SK-N-SH (cell line): ENCODE measurements around the gene KCTD12. TPM values are rescaled to one million over a fixed set of nuclear protein-coding genes. Genes with fewer than 3 reads are reported as not detected.

Experiments used
- CTCF ChIA-PET: fragments of 300-600, 350-600 bp; formaldehyde crosslinking; extraction: SDS; loops from one replicate; lab custom pipeline; 2021; lab: Yijun Ruan, JAX
- POLR2A ChIA-PET: fragments of 350-600 bp; sonication (Branson Sonifier 250); formaldehyde crosslinking; extraction: SDS; loops from one replicate; lab custom pipeline; 2020; ENCODE audit warnings: antibody characterized with exemption, inconsistent platforms; lab: Yijun Ruan, JAX
- DNase-seq: peaks from one replicate; pipeline ENCODE4 v3.0.0; 2012
- H2AFZ ChIP-seq: fragments of 200-600 bp; sonication (generic); 2 replicates; pipeline ENCODE4 v1.8.1; 2016; ENCODE audit warnings: antibody characterized with exemption, mild to moderate bottlenecking, low read depth
- H3F3A ChIP-seq: fragments of 200-600 bp; sonication (generic); replicated peaks from 2 replicates; pipeline ENCODE3; 2016; ENCODE audit warnings: antibody characterized with exemption, mild to moderate bottlenecking; ENCODE audit not compliant: insufficient read depth
- H3K27ac ChIP-seq, 2 experiments: fragments of 200-500 bp in 1 of 2; fragments of 200-600 bp in 1 of 2; sonication (Bioruptor generic) in 1 of 2; sonication (generic), shearing (Covaris generic) in 1 of 2; 2 replicates each; pipeline versions ENCODE4 v1.5.1 to v1.6.1; 2014 to 2016; ENCODE audit warnings: low read depth in 2 of 2, inconsistent platforms in 1 of 2, low read length in 1 of 2, mild to moderate bottlenecking in 1 of 2, mixed read lengths in 1 of 2
- H3K27me3 ChIP-seq: fragments of 200-600 bp; sonication (generic), shearing (Covaris generic); 2 replicates; pipeline ENCODE4 v1.6.1; 2016; ENCODE audit warnings: mixed run types; ENCODE audit not compliant: insufficient read depth
- H3K36me3 ChIP-seq, 2 experiments: fragments of 200-500 bp in 1 of 2; fragments of 200-600 bp in 1 of 2; sonication (Bioruptor generic) in 1 of 2; sonication (generic) in 1 of 2; replicated peaks in 1 of 2; 2 replicates each; pipeline versions ENCODE3 to v1.5.1; 2014 to 2016; ENCODE audit warnings: low read length in 1 of 2, mild to moderate bottlenecking in 1 of 2; ENCODE audit not compliant: insufficient read depth in 2 of 2, control insufficient read depth in 1 of 2
- H3K4me1 ChIP-seq, 2 experiments: fragments of 200-500 bp in 1 of 2; fragments of 200-600 bp in 1 of 2; sonication (Bioruptor generic) in 1 of 2; sonication (generic), shearing (Covaris generic) in 1 of 2; 2 replicates each; pipeline versions ENCODE4 v1.5.1 to v1.6.1; 2014 to 2016; ENCODE audit warnings: low read depth in 1 of 2, low read length in 1 of 2, mixed run types in 1 of 2; ENCODE audit not compliant: insufficient read depth in 2 of 2, control insufficient read depth in 1 of 2
- H3K4me2 ChIP-seq: fragments of 200-600 bp; sonication (generic), shearing (Covaris generic); 2 replicates; pipeline ENCODE4 v1.6.1; 2017; ENCODE audit warnings: mixed run types
- H3K4me3 ChIP-seq, 2 experiments: fragments of 200-500 bp in 1 of 2; fragments of 200-600 bp in 1 of 2; sonication (Bioruptor generic) in 1 of 2; sonication (generic), shearing (Covaris generic) in 1 of 2; 2 replicates each; pipeline versions ENCODE4 v1.5.1 to v1.8.1; 2014 to 2016; ENCODE audit warnings: low read depth in 2 of 2, inconsistent platforms in 1 of 2, low read length in 1 of 2, mild to moderate bottlenecking in 1 of 2, mixed read lengths in 1 of 2, moderate library complexity in 1 of 2
- H3K79me2 ChIP-seq: fragments of 200-600 bp; sonication (generic); 2 replicates; pipeline ENCODE4 v1.8.1; 2017; ENCODE audit warnings: mild to moderate bottlenecking; ENCODE audit not compliant: insufficient read depth
- H3K9ac ChIP-seq: fragments of 200-600 bp; sonication (generic); 2 replicates; pipeline ENCODE4 v1.6.1; 2017; ENCODE audit warnings: mixed run types
- H3K9me2 ChIP-seq: fragments of 200-600 bp; sonication (generic); 2 replicates; pipeline ENCODE4 v1.6.1; 2017; ENCODE audit warnings: mixed run types
- H3K9me3 ChIP-seq: fragments of 200-600 bp; sonication (generic); 2 replicates; pipeline ENCODE4 v1.6.1; 2017; ENCODE audit warnings: mixed run types, mild to moderate bottlenecking, moderate library complexity
- H4K20me1 ChIP-seq: fragments of 200-600 bp; sonication (generic); 2 replicates; pipeline ENCODE4 v1.6.1; 2017; ENCODE audit warnings: mild to moderate bottlenecking, mixed run types; ENCODE audit not compliant: insufficient read depth
- CHD2 ChIP-seq: fragments of 150-350 bp; IDR thresholded peaks from 2 replicates; pipeline ENCODE4 v1.6.1; 2018; ENCODE audit warnings: low read length; ENCODE audit not compliant: partially characterized antibody
- FOSL2 ChIP-seq: IDR thresholded peaks from 2 replicates; pipeline ENCODE4 v1.4.0; 2012; ENCODE audit warnings: low read depth, mild to moderate bottlenecking, moderate library complexity, borderline replicate concordance
- FOXJ3 ChIP-seq: sonication (generic); formaldehyde crosslinking; IDR thresholded peaks from 2 replicates; pipeline ENCODE4 v1.5.1; 2020; ENCODE audit warnings: mild to moderate bottlenecking, missing genetic modification reagents
- FOXM1 ChIP-seq: IDR thresholded peaks from 2 replicates; pipeline ENCODE4 v1.4.0; 2012; ENCODE audit warnings: low read depth, mild to moderate bottlenecking
- MXI1 ChIP-seq: IDR thresholded peaks from 2 replicates; pipeline ENCODE4 v1.6.1; 2012; ENCODE audit warnings: mild to moderate bottlenecking, low read depth, low read length, improper control_type of control experiment
- NRF1 ChIP-seq: IDR thresholded peaks from 2 replicates; pipeline ENCODE4 v1.6.1; 2012; ENCODE audit warnings: low read depth, mild to moderate bottlenecking, low read length
- POLR2AphosphoS5 ChIP-seq: IDR thresholded peaks from 2 replicates; pipeline ENCODE4 v1.6.1; 2012; ENCODE audit warnings: low read depth, low read length
- RAD21 ChIP-seq: IDR thresholded peaks from 2 replicates; pipeline ENCODE4 v1.6.1; 2012; ENCODE audit warnings: mild to moderate bottlenecking, low read length
- RCOR1 ChIP-seq: fragments of 150-350 bp; IDR thresholded peaks from 2 replicates; pipeline ENCODE4 v1.6.1; 2017; ENCODE audit warnings: antibody characterized with exemption, low read length
- RFX5 ChIP-seq: IDR thresholded peaks from 2 replicates; pipeline ENCODE4 v1.6.1; 2012; ENCODE audit warnings: mild to moderate bottlenecking, improper control_type of control experiment, low read length
- RXRA ChIP-seq: IDR thresholded peaks from 2 replicates; pipeline ENCODE4 v1.4.0; 2012; ENCODE audit warnings: low read depth, mild to moderate bottlenecking, borderline replicate concordance
- SIN3A ChIP-seq: IDR thresholded peaks from 2 replicates; pipeline ENCODE4 v1.6.1; 2012; ENCODE audit warnings: low read depth, mild to moderate bottlenecking, low read length, moderate library complexity, borderline replicate concordance
- SMC3 ChIP-seq: IDR thresholded peaks from 2 replicates; pipeline ENCODE4 v1.6.1; 2012; ENCODE audit warnings: low read depth, low read length, improper control_type of control experiment
- TAF1 ChIP-seq: IDR thresholded peaks from 2 replicates; pipeline ENCODE4 v1.6.1; 2012; ENCODE audit warnings: low read depth, mild to moderate bottlenecking, low read length, moderate library complexity, borderline replicate concordance
- TCF12 ChIP-seq: IDR thresholded peaks from 2 replicates; pipeline ENCODE4 v1.4.0; 2012
- YY1 ChIP-seq: IDR thresholded peaks from 2 replicates; pipeline ENCODE4 v1.4.0; 2012; ENCODE audit warnings: low read depth, mild to moderate bottlenecking
- WGBS: methylation state at CpG from one replicate; pipeline ENCODE4 v1.1.6; 2017; ENCODE audit warnings: low lambda C conversion rate; 5-methylcytosine and 5-hydroxymethylcytosine counted together
- polyA plus RNA-seq, 3 experiments: library from polyadenylated mRNA; depleted of rRNA; stranded (reverse); fragments of >200 nt; gene quantifications; 2 replicates each; pipeline ENCODE4 v1.2.3, GENCODE V29; 2012
- TF ChIP-seq, protein P1 (sequence below): fragments of 150-350 bp; IDR thresholded peaks from 2 replicates; pipeline ENCODE4 v1.6.1; 2017; ENCODE audit warnings: antibody characterized with exemption, low read length, low read depth, borderline replicate concordance
- TF ChIP-seq, protein P2 (sequence below): IDR thresholded peaks from 2 replicates; pipeline ENCODE4 v1.6.1; 2012; ENCODE audit warnings: mild to moderate bottlenecking, low read depth, low read length, moderate library complexity
- TF ChIP-seq, protein P3 (sequence below): IDR thresholded peaks from 2 replicates; pipeline ENCODE4; 2012

Gene KCTD12
- polyA plus RNA-seq, 1 of the 3 experiments (the other 2 are of a cell fraction), result 1.0 TPM

DNA sequence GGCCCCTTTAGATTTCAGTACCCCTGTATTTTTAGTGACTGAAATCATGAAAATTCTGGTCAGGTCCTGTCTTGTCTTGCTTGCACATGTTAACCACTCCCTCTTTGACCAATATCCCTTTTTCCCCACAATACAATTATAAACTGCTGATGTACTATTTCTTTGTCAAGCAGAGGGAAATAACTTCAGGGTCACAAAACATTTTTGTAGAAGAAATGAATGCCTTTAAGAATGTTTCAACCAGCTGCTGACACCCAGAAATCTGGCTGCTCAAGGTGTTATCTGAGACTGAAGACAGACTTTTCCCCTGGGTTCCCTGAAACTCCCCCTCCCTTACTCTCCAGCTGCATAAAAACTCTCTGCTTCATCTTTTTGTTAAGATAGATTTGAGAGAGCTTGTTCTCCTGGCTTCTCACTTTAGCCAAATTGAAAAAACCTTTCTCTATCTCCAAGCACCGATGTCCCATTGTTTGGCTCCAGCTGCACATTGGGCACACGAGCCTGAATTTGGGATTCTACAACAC is 43.7 kb upstream of the KCTD12 start:
- H3K27ac ChIP-seq, result no peak overlapping the region
- no peaks in the 10 kb centered on the region for H3K27me3 ChIP-seq
- H3K79me2 ChIP-seq, result no peaks in the 10 kb centered on the region
- no peak overlapping the region for H3K9ac ChIP-seq
- no peak overlapping the region for H3K4me3 ChIP-seq
- H3K4me1 ChIP-seq, result no peaks in the 10 kb centered on the region
- H3K9me2 ChIP-seq, result no peaks in the 10 kb centered on the region
- POLR2A ChIA-PET, result no interaction called here
- no peaks in the 10 kb centered on the region for H3F3A ChIP-seq
- H4K20me1 ChIP-seq, result no peaks in the 10 kb centered on the region
- TF ChIP-seq, protein P1, sequence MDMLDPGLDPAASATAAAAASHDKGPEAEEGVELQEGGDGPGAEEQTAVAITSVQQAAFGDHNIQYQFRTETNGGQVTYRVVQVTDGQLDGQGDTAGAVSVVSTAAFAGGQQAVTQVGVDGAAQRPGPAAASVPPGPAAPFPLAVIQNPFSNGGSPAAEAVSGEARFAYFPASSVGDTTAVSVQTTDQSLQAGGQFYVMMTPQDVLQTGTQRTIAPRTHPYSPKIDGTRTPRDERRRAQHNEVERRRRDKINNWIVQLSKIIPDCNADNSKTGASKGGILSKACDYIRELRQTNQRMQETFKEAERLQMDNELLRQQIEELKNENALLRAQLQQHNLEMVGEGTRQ, result no peak
- TF ChIP-seq YY1, result no peak
- TF ChIP-seq, protein P2, sequence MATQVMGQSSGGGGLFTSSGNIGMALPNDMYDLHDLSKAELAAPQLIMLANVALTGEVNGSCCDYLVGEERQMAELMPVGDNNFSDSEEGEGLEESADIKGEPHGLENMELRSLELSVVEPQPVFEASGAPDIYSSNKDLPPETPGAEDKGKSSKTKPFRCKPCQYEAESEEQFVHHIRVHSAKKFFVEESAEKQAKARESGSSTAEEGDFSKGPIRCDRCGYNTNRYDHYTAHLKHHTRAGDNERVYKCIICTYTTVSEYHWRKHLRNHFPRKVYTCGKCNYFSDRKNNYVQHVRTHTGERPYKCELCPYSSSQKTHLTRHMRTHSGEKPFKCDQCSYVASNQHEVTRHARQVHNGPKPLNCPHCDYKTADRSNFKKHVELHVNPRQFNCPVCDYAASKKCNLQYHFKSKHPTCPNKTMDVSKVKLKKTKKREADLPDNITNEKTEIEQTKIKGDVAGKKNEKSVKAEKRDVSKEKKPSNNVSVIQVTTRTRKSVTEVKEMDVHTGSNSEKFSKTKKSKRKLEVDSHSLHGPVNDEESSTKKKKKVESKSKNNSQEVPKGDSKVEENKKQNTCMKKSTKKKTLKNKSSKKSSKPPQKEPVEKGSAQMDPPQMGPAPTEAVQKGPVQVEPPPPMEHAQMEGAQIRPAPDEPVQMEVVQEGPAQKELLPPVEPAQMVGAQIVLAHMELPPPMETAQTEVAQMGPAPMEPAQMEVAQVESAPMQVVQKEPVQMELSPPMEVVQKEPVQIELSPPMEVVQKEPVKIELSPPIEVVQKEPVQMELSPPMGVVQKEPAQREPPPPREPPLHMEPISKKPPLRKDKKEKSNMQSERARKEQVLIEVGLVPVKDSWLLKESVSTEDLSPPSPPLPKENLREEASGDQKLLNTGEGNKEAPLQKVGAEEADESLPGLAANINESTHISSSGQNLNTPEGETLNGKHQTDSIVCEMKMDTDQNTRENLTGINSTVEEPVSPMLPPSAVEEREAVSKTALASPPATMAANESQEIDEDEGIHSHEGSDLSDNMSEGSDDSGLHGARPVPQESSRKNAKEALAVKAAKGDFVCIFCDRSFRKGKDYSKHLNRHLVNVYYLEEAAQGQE, result no peak
- TF ChIP-seq POLR2AphosphoS5, result no peak
- TF ChIP-seq, protein P3, sequence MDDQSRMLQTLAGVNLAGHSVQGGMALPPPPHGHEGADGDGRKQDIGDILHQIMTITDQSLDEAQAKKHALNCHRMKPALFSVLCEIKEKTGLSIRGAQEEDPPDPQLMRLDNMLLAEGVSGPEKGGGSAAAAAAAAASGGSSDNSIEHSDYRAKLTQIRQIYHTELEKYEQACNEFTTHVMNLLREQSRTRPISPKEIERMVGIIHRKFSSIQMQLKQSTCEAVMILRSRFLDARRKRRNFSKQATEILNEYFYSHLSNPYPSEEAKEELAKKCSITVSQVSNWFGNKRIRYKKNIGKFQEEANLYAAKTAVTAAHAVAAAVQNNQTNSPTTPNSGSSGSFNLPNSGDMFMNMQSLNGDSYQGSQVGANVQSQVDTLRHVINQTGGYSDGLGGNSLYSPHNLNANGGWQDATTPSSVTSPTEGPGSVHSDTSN, result no peak
- no peak for TF ChIP-seq FOSL2
- no peak for TF ChIP-seq NRF1
- TF ChIP-seq RXRA, result no peak
- TF ChIP-seq RAD21, result no peak
- no peak for TF ChIP-seq FOXJ3 (CRISPR knock-in tag)
- TF ChIP-seq SMC3, result no peak
- CTCF ChIA-PET, result no interaction called here
- no peak overlapping the region for H2AFZ ChIP-seq
- no peak for DNase-seq
- no peaks in the 10 kb centered on the region for H3K36me3 ChIP-seq
- 45% methylated on average over 2 of the region's 2 CpGs for WGBS
- H3K4me2 ChIP-seq, result no peak overlapping the region
- no peaks in the 10 kb centered on the region for H3K9me3 ChIP-seq

DNA sequence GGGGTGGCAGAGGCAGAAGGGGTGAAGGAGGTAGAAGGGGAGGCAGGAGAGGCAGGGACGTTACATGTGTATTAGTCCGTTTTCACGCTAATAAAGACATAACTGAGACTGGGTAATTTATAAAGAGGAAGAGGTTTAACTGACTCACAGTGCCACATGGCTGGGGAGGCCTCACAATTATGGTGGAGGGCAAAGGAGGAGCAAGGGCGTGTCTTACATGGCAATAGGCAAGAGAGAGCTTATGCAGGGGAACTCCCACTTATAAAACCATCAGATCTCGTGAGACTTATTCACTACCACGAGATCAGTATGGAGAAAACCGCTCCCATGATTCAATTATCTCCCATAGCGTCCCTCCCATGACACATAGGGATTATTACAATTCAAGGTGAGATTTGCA is 43.1 kb upstream of the KCTD12 start:
- H3K27me3 ChIP-seq, result no peaks in the 10 kb centered on the region
- H3K36me3 ChIP-seq, result no peaks in the 10 kb centered on the region
- no peak overlapping the region for H3K9ac ChIP-seq
- no peak overlapping the region for H3K4me2 ChIP-seq
- POLR2A ChIA-PET, result no interaction called here
- no peak for DNase-seq
- H3K4me3 ChIP-seq, result no peak overlapping the region
- CTCF ChIA-PET, result no interaction called here
- no peaks in the 10 kb centered on the region for H3K9me3 ChIP-seq
- 51% methylated on average over 8 of the region's 8 CpGs for WGBS
- no peak overlapping the region for H2AFZ ChIP-seq
- H3K27ac ChIP-seq, result no peak overlapping the region
- H3F3A ChIP-seq, result no peaks in the 10 kb centered on the region
- H3K79me2 ChIP-seq, result no peaks in the 10 kb centered on the region
- no peaks in the 10 kb centered on the region for H3K9me2 ChIP-seq
- H4K20me1 ChIP-seq, result no peaks in the 10 kb centered on the region
- no peaks in the 10 kb centered on the region for H3K4me1 ChIP-seq
- TF ChIP-seq CHD2 (no peak), TCF12 (no peak), SIN3A (no peak), FOSL2 (no peak), FOXJ3 (CRISPR knock-in tag) (no peak), TAF1 (no peak), FOXM1 (no peak), RCOR1 (no peak), RXRA (no peak), MXI1 (no peak), SMC3 (no peak), RFX5 (no peak)
- TF ChIP-seq, protein P2, result no peak
